B cell (primary cell): ENCODE results near the gene TOR2A. TPM values are rescaled to one million over a fixed set of nuclear protein-coding genes. Genes with fewer than 3 reads are reported as not detected.

ENCODE experiments used
- ATAC-seq: fragments of 200-7000 bp; cut with Tn5 transposase; one replicate; pipeline ENCODE4 v1.10.0; 2021; ENCODE audit warnings: low read depth, mild to moderate bottlenecking, moderate number of reproducible peaks, moderate library complexity
- CTCF ChIA-PET: fragments of 350-600 bp; sonication (Branson Sonifier 250); formaldehyde crosslinking; loops from one replicate; lab custom pipeline; 2021; ENCODE audit warnings: antibody characterized with exemption, inconsistent platforms; lab: Charles Lee
- POLR2A ChIA-PET: fragments of 350-600 bp; sonication (Branson Sonifier 250); formaldehyde crosslinking; loops from one replicate; lab custom pipeline; 2021; ENCODE audit warnings: antibody characterized with exemption; lab: Charles Lee
- DNase-seq: peaks from one replicate; pipeline ENCODE4 v3.0.0; 2013
- H2AFZ ChIP-seq: 2 replicates; pipeline ENCODE4 v1.6.1; 2012; ENCODE audit warnings: mild to moderate bottlenecking, low read depth, low read length; ENCODE audit not compliant: insufficient read depth, poor library complexity, severe bottlenecking
- H3K27ac ChIP-seq, 2 donors: 1 replicate in 1 of 2; 2 replicates in 1 of 2; pipeline ENCODE4 v1.5.1; 2012 to 2013; ENCODE audit warnings: low read length in 2 of 2, mild to moderate bottlenecking in 2 of 2, moderate library complexity in 1 of 2
- H3K27me3 ChIP-seq, 4 experiments: fragments of 200-600 bp in 1 of 4; sonication (generic) in 1 of 4; replicated peaks in 1 of 4; 1 replicate in 2 of 4; 2 replicates in 2 of 4; pipeline versions ENCODE4 v1.6.1 to v1.7.0; 2013 to 2016; ENCODE audit warnings: low read length in 3 of 4, mild to moderate bottlenecking in 2 of 4, mixed read lengths in 1 of 4, moderate library complexity in 1 of 4; ENCODE audit not compliant: insufficient read depth in 4 of 4, control insufficient read depth in 3 of 4; ENCODE audit errors: control extremely low read depth in 1 of 4
- H3K36me3 ChIP-seq, 2 experiments: replicated peaks in 1 of 2; 1 replicate in 1 of 2; 2 replicates in 1 of 2; pipeline versions ENCODE4 v1.6.1 to v1.7.1; 2013; ENCODE audit warnings: low read length in 1 of 2; ENCODE audit not compliant: insufficient read depth in 2 of 2, control insufficient read depth in 1 of 2; ENCODE audit errors: control extremely low read depth in 1 of 2, extremely low read depth in 1 of 2
- H3K4me1 ChIP-seq, 2 donors: fragments of 200-600 bp in 1 of 2; sonication (generic) in 1 of 2; 1 replicate in 1 of 2; 2 replicates in 1 of 2; pipeline versions ENCODE4 v1.5.1 to v1.6.1; 2013 to 2017; ENCODE audit warnings: low read length in 2 of 2; ENCODE audit not compliant: control insufficient read depth in 2 of 2, insufficient read depth in 2 of 2
- H3K4me2 ChIP-seq: replicated peaks from 2 replicates; pipeline ENCODE3; 2012; ENCODE audit warnings: mild to moderate bottlenecking, low read depth, low read length; ENCODE audit not compliant: poor library complexity, severe bottlenecking
- H3K4me3 ChIP-seq, 5 experiments: fragments of 200-600 bp in 1 of 5; sonication (generic) in 1 of 5; 1 replicate in 3 of 5; 2 replicates in 2 of 5; pipeline versions ENCODE4 v1.5.1 to v1.7.0; 2011 to 2016; ENCODE audit warnings: low read length in 4 of 5, mild to moderate bottlenecking in 4 of 5, low read depth in 2 of 5, control low read depth in 1 of 5, moderate library complexity in 1 of 5; ENCODE audit not compliant: insufficient read depth in 1 of 5; ENCODE audit errors: control extremely low read depth in 1 of 5, extremely low read depth in 1 of 5
- H3K79me2 ChIP-seq: fragments of 200-600 bp; sonication (generic); one replicate; pipeline ENCODE4 v1.6.0; 2016; ENCODE audit warnings: low read length; ENCODE audit not compliant: control insufficient read depth, insufficient read depth
- H3K9ac ChIP-seq: fragments of 200-600 bp; sonication (generic); 2 replicates; pipeline ENCODE4 v1.6.1; 2017; ENCODE audit warnings: mild to moderate bottlenecking, low read length, moderate library complexity
- H3K9me3 ChIP-seq, 3 donors: one replicate each; pipeline versions ENCODE4 v1.6.1 to v1.7.1; 2013; ENCODE audit warnings: low read length in 2 of 3; ENCODE audit not compliant: control insufficient read depth in 2 of 3, insufficient read depth in 1 of 3; ENCODE audit errors: control extremely low read depth in 1 of 3
- H4K20me1 ChIP-seq: 2 replicates; pipeline ENCODE4 v1.6.0; 2012; ENCODE audit warnings: mild to moderate bottlenecking, low read length; ENCODE audit not compliant: insufficient read depth, control insufficient read depth, poor library complexity, severe bottlenecking
- H3K27ac Mint-ChIP-seq: one replicate; pipeline ENCODE4 v1.8.0; 2021; ENCODE audit warnings: mixed read lengths
- H3K27me3 Mint-ChIP-seq: one replicate; pipeline ENCODE4 v1.8.0; 2021; ENCODE audit warnings: mixed read lengths
- H3K4me1 Mint-ChIP-seq: one replicate; pipeline ENCODE4 v1.8.0; 2021; ENCODE audit warnings: mixed read lengths
- H3K4me3 Mint-ChIP-seq: one replicate; pipeline ENCODE4 v1.8.0; 2021; ENCODE audit warnings: mixed read lengths
- H3K9me3 Mint-ChIP-seq: one replicate; pipeline ENCODE4 v1.8.0; 2022; ENCODE audit warnings: mixed read lengths; ENCODE audit not compliant: insufficient read depth
- EZH2 ChIP-seq: IDR thresholded peaks from 2 replicates; pipeline ENCODE4 v1.6.1; 2012; ENCODE audit warnings: borderline replicate concordance, low read depth, mild to moderate bottlenecking, moderate library complexity, low read length; ENCODE audit not compliant: insufficient read depth, poor library complexity, severe bottlenecking
- WGBS: methylation state at CpG from one replicate; pipeline ENCODE4 v1.1.5; 2013; ENCODE audit warnings: missing lambda C conversion rate; ENCODE audit not compliant: insufficient coverage; 5-methylcytosine and 5-hydroxymethylcytosine counted together
- intact Hi-C: fragments of 100-400 bp; cut with micrococcal nuclease; formaldehyde crosslinking; loops from one replicate; pipeline ENCODE4 v1.10.0; 2022
- polyA plus RNA-seq: library from polyadenylated mRNA; depleted of rRNA; stranded (reverse); fragments of >200 nt; gene quantifications from 2 replicates; pipeline ENCODE4 v1.2.3, GENCODE V29; 2012
- total RNA-seq, 2 donors: library from RNA; stranded (reverse); fragments of 120-200 nt in 1 of 2; gene quantifications; 1 replicate in 1 of 2; 2 replicates in 1 of 2; pipeline versions ENCODE4 v1.2.3 to v1.2.4, GENCODE V29; 2013 to 2022
- TF ChIP-seq, protein P1 (sequence below): fragments of 200-600 bp; IDR thresholded peaks from one replicate; pipeline ENCODE4 v1.8.0; 2022; ENCODE audit warnings: antibody characterized with exemption, mild to moderate bottlenecking

The TOR2A gene
- total and polyA plus RNA-seq, 2 donors (not counting 1 experiment from before 2014, with no cell fraction given), result 15.8 to 26.5 TPM

DNA sequence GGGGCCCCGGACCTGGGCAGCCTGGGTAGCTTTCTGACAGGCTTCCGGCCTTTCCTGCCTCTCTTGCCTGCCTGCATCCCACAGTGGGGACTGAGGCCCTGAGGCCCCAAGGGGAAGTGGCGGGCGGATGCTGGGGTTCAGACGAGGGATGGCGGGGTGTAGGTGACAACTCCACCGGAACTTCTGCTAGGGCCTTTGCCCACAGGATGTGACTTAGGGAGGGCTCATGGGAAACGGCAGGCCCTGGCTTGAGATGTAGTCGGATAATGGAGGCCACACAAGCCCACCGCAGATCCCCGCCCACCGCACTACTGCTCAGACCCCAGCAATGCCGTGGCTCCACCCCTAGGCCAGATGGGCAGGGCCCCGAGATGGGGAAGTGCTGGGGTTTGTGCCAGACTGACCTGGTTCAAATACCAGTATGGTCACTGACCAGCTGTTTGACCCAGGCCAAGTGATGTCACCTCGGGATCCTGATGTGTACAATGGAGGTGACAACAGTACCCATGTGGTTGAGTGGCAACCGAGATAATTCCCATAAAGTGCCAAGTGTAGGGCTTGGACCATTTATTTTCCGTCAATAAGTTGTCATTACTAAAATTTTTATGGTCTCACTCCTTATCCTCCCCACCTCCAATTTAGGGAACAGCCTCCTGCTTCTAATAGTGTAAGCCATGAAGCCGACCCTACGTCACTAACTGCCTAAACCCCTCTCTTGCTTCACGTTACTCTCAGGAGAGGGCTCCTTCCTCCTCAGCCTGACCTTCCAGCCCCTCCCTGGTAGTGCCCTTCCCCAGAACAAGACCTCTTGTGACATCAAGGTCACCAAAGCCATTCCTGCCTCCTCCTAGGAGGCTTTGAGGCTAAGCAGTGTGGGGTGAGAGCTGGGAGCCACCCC lies 48.3 kb upstream of the TOR2A start:
- H3K27ac Mint-ChIP-seq, result peak overlapping the region; percentile 98
- H3K4me1 Mint-ChIP-seq, result peaks cover 64% of the 10 kb centered on the region
- Histone ChIP-seq H3K4me1 (peaks cover 60 to 77% of the 10 kb centered on the region in 2 donors), H3K27ac (peak overlapping the region; percentile 91 to 95), H2AFZ (peak overlapping the region; percentile 76), H3K9me3 (no peaks in the 10 kb centered on the region), H3K36me3 (peaks cover 0 to 14% of the 10 kb centered on the region in 2 experiments), H3K27me3 (no peaks in the 10 kb centered on the region), H3K79me2 (peaks cover 69% of the 10 kb centered on the region), H4K20me1 (peaks cover 25% of the 10 kb centered on the region), H3K4me2 (peak overlapping the region; percentile 95), H3K9ac (peak overlapping the region; percentile 97), H3K4me3 (peak overlapping the region in 4 of 5 experiments; percentile 4 to 48 (median 13))
- intact Hi-C loops, result no loop called here
- peak; percentile 81 for DNase-seq
- ATAC-seq, result peak; percentile 5
- CTCF ChIA-PET, result interaction anchor here (0.8 to 4.9 kb wide), 11 partner anchors 8 to 150 kb away, joined by 3 to 47 read pairs (median 9); partner anchors contain the start of genes ST6GALNAC4 and TOR2A
- TF ChIP-seq, protein P1, sequence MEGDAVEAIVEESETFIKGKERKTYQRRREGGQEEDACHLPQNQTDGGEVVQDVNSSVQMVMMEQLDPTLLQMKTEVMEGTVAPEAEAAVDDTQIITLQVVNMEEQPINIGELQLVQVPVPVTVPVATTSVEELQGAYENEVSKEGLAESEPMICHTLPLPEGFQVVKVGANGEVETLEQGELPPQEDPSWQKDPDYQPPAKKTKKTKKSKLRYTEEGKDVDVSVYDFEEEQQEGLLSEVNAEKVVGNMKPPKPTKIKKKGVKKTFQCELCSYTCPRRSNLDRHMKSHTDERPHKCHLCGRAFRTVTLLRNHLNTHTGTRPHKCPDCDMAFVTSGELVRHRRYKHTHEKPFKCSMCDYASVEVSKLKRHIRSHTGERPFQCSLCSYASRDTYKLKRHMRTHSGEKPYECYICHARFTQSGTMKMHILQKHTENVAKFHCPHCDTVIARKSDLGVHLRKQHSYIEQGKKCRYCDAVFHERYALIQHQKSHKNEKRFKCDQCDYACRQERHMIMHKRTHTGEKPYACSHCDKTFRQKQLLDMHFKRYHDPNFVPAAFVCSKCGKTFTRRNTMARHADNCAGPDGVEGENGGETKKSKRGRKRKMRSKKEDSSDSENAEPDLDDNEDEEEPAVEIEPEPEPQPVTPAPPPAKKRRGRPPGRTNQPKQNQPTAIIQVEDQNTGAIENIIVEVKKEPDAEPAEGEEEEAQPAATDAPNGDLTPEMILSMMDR, result no peak
- TF ChIP-seq EZH2, result no peak
- H3K4me3 Mint-ChIP-seq, result peak overlapping the region; percentile 80
- no peaks in the 10 kb centered on the region for H3K9me3 Mint-ChIP-seq
- 5% methylated on average over 12 of the region's 20 CpGs for WGBS
- POLR2A ChIA-PET, result interaction anchor here (0.6 to 4.1 kb wide), 4 partner anchors 12 to 98 kb away, joined by 4 to 39 read pairs (median 23); partner anchors contain the start of gene TOR2A
- no peaks in the 10 kb centered on the region for H3K27me3 Mint-ChIP-seq
